Lower lobe of right lung (tissue), 2 donors: ENCODE measurements around the gene CCDC194. TPM values are rescaled to one million over a fixed set of nuclear protein-coding genes. Genes with fewer than 3 reads are reported as not detected.

ENCODE experiments used
- ATAC-seq, 2 donors: fragments of 200-7000 bp; cut with Tn5 transposase; one replicate each; pipeline ENCODE4 v1.9.1; 2020 to 2022; ENCODE audit warnings: mild to moderate bottlenecking in 2 of 2, moderate library complexity in 2 of 2
- DNase-seq: peaks from one replicate; pipeline ENCODE4 v3.0.0-alpha.2; 2020
- H3K27ac ChIP-seq: fragments of 200-600 bp; one replicate; pipeline ENCODE4 v1.8.0; 2022
- H3K27me3 ChIP-seq: fragments of 200-600 bp; one replicate; pipeline ENCODE4 v1.8.0; 2022; ENCODE audit warnings: low read depth
- H3K36me3 ChIP-seq: fragments of 200-600 bp; one replicate; pipeline ENCODE4 v1.8.0; 2022; ENCODE audit warnings: mild to moderate bottlenecking
- H3K4me1 ChIP-seq: fragments of 200-600 bp; one replicate; pipeline ENCODE4 v1.8.0; 2022
- H3K4me3 ChIP-seq: fragments of 200-600 bp; one replicate; pipeline ENCODE4 v1.8.0; 2022; ENCODE audit warnings: mild to moderate bottlenecking
- H3K9me3 ChIP-seq: fragments of 200-600 bp; one replicate; pipeline ENCODE4 v1.8.0; 2022
- CTCF ChIP-seq: fragments of 200-600 bp; IDR thresholded peaks from one replicate; pipeline ENCODE4 v1.8.0; 2022; ENCODE audit warnings: antibody characterized with exemption, mild to moderate bottlenecking
- intact Hi-C: fragments of 100-400 bp; cut with DNase I; formaldehyde crosslinking; loops from one replicate; pipeline ENCODE4 v1.11.0; 2022
- total RNA-seq: library from RNA; stranded (reverse); fragmentation: NEBNext Ultra II Directional; extraction: Animal tissue kit (Norgen Biotek cat#: 25700); gene quantifications from one replicate; pipeline ENCODE4 v1.2.1, GENCODE V29; 2021
- donor health status: DM: no; HTN: yes; CAD: no; lungs with severe emphysema.

The CCDC194 gene
- total RNA-seq, 1 donor from 2014 or later: 1.5 TPM

- intact Hi-C loops: no loop called here
- Histone ChIP-seq H3K4me1 (peaks cover 25% of the 10 kb centered on the region), H3K36me3 (peaks cover 10% of the 10 kb centered on the region), H3K27ac (peak within 1 kb of the TSS; percentile 85), H3K4me3 (peak within 1 kb of the TSS; percentile 72), H3K9me3 (no peaks in the 10 kb centered on the region), H3K27me3 (no peaks in the 10 kb centered on the region)
- DNase-seq (peak; percentile 75), ATAC-seq (peak; percentile 93 to 96)
- no peak for TF ChIP-seq CTCF
Measured at GRCh38 chr19:17405250-17406045, 11.5 kb upstream of the CCDC194 start, which contains the start of gene BST2. Gene BST2, minus strand, starts transcription at chr19:17405630. Its CDS starts 55 bp downstream, at chr19:17405575.

- ATAC-seq (peak in 1 of 2 donors; percentile 9), DNase-seq (no peak)
- H3K4me1 ChIP-seq: peaks cover 25% of the 10 kb centered on the region
- H3K36me3 ChIP-seq: peaks cover 13% of the 10 kb centered on the region
- TF ChIP-seq CTCF: no peak
- H3K4me3 ChIP-seq: peak overlapping the region; percentile 72
- intact Hi-C loops: no loop called here
- H3K27ac ChIP-seq: peak overlapping the region; percentile 85
- no peaks in the 10 kb centered on the region for H3K27me3 ChIP-seq
- no peaks in the 10 kb centered on the region for H3K9me3 ChIP-seq
Measured at GRCh38 chr19:17404621-17405249, 10.7 kb upstream of the CCDC194 start.

- no peak for DNase-seq
Measured at GRCh38 chr19:17404015-17404414, 10.0 kb upstream of the CCDC194 start.

GRCh38 chr19:17402982-17403855 lies 9.2 kb upstream of the CCDC194 start:
- ATAC-seq (peak; percentile 43 to 59), DNase-seq (no peak)
- Histone ChIP-seq H3K4me3 (peak overlapping the region; percentile 72), H3K27me3 (no peaks in the 10 kb centered on the region), H3K9me3 (no peaks in the 10 kb centered on the region), H3K27ac (no peak overlapping the region), H3K4me1 (peaks cover 21% of the 10 kb centered on the region), H3K36me3 (peaks cover 15% of the 10 kb centered on the region)
- intact Hi-C loops: no loop called here
- TF ChIP-seq CTCF: no peak

More at GRCh38 chr19:17404015-17404414, 10.0 kb upstream of the CCDC194 start:
- peaks cover 15% of the 10 kb centered on the region for H3K36me3 ChIP-seq
- ATAC-seq: no peak
- intact Hi-C loops: no loop called here
- H3K4me1 ChIP-seq: peaks cover 25% of the 10 kb centered on the region
- H3K27me3 ChIP-seq: no peaks in the 10 kb centered on the region
- H3K27ac ChIP-seq: no peak overlapping the region
- H3K4me3 ChIP-seq: peak overlapping the region; percentile 72
- H3K9me3 ChIP-seq: no peaks in the 10 kb centered on the region
- TF ChIP-seq CTCF: no peak

DNA sequence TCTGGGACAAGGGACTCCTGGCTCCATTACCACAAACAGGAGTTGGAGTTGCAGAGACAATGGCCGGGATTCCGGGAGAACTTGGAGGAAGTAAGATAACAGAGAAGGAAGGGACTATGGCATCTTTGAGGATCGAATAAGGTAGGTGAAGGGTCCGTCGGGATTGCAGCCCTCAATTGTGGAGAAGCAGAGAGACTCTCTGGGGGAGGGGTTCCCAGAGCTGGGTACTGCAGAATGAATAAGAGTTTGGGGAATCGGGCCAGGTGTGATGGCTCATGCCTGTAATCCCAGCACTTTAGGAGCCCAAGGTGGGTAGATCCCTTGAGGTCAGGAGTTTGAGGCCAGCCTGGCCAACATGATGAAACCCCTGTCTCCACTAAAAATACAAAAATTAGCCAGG lies 7.6 kb upstream of the CCDC194 start:
- DNase-seq (no peak), ATAC-seq (no peak)
- intact Hi-C loops: no loop called here
- H3K27me3 ChIP-seq: no peaks in the 10 kb centered on the region
- no peak overlapping the region for H3K27ac ChIP-seq
- peaks cover 10% of the 10 kb centered on the region for H3K4me1 ChIP-seq
- H3K9me3 ChIP-seq: no peaks in the 10 kb centered on the region
- H3K36me3 ChIP-seq: peaks cover 22% of the 10 kb centered on the region
- no peak for TF ChIP-seq CTCF
- H3K4me3 ChIP-seq: no peak overlapping the region
